PC-9 (cell line): ENCODE data around the gene PLCH2. TPM values are rescaled to one million over a fixed set of nuclear protein-coding genes. Genes with fewer than 3 reads are reported as not detected.
A peak's percentile ranks its signal among the peaks of the same experiment; 100 is the strongest.

ENCODE experiments used
- Bru-seq: library from RNA; stranded (reverse); fragments of 400-500 nt; gene quantifications from one replicate; lab custom pipeline; 2021; lab: Mats Ljungman, UMichigan
- BruChase-seq, 2 experiments: library from RNA; stranded (reverse); fragments of 400-500 nt; gene quantifications; one replicate each; lab custom pipeline; 2021; lab: Mats Ljungman, UMichigan
- BruUV-seq: library from RNA; stranded (reverse); fragments of 400-500 nt; replicated peaks from 2 replicates; lab custom pipeline; 2021; lab: Mats Ljungman, UMichigan
- CTCF ChIA-PET: fragments of 300-600 bp; sonication (Branson Sonifier 250); formaldehyde crosslinking; loops from one replicate; lab custom pipeline; 2022; ENCODE audit warnings: antibody characterized with exemption; lab: Charles Lee
- POLR2A ChIA-PET: fragments of 300-600 bp; sonication (Branson Sonifier 250); formaldehyde crosslinking; loops from one replicate; lab custom pipeline; 2022; ENCODE audit warnings: antibody characterized with exemption; ENCODE audit not compliant: unreplicated experiment; lab: Charles Lee
- DNase-seq, 2 experiments: peaks; one replicate each; pipeline versions ENCODE4 v3.0.0 to v3.0.0-alpha.2; 2015 to 2022; ENCODE audit warnings: mixed read lengths in 1 of 2
- H2AFZ ChIP-seq: fragments of 200-600 bp; sonication (generic); 2 replicates; pipeline ENCODE4 v1.8.1; 2017; ENCODE audit warnings: antibody characterized with exemption
- H3F3A ChIP-seq: fragments of 200-600 bp; sonication (generic); 2 replicates; pipeline ENCODE4 v1.8.1; 2017; ENCODE audit warnings: antibody characterized with exemption, mild to moderate bottlenecking, low read depth; ENCODE audit not compliant: insufficient read depth
- H3K27ac ChIP-seq: fragments of 200-600 bp; sonication (generic); 2 replicates; pipeline ENCODE4 v1.6.1; 2016; ENCODE audit warnings: mixed run types
- H3K27me3 ChIP-seq: fragments of 200-600 bp; sonication (generic); 2 replicates; pipeline ENCODE4 v1.6.1; 2016; ENCODE audit warnings: low read depth, mixed run types; ENCODE audit not compliant: insufficient read depth
- H3K36me3 ChIP-seq: fragments of 200-600 bp; sonication (generic); 2 replicates; pipeline ENCODE4 v1.6.1; 2016; ENCODE audit warnings: low read depth, mixed run types
- H3K4me1 ChIP-seq: fragments of 200-600 bp; sonication (generic); replicated peaks from 2 replicates; pipeline ENCODE4 v1.6.1; 2016; ENCODE audit warnings: mixed run types; ENCODE audit not compliant: insufficient read depth
- H3K4me2 ChIP-seq: fragments of 200-600 bp; sonication (generic); 2 replicates; pipeline ENCODE4 v1.6.1; 2017; ENCODE audit warnings: mixed run types
- H3K4me3 ChIP-seq: fragments of 200-600 bp; sonication (generic); 2 replicates; pipeline ENCODE4 v1.6.1; 2016; ENCODE audit warnings: mixed run types
- H3K79me2 ChIP-seq: fragments of 200-600 bp; sonication (generic); 2 replicates; pipeline ENCODE4 v1.6.1; 2017; ENCODE audit warnings: low read depth, mixed run types
- H3K9me2 ChIP-seq: fragments of 200-600 bp; sonication (generic); 2 replicates; pipeline ENCODE4 v1.8.1; 2017; ENCODE audit warnings: mild to moderate bottlenecking; ENCODE audit not compliant: insufficient read depth
- H3K9me3 ChIP-seq: fragments of 200-600 bp; sonication (generic); 2 replicates; pipeline ENCODE4 v1.8.1; 2016; ENCODE audit warnings: low read depth; ENCODE audit not compliant: insufficient read depth
- H4K20me1 ChIP-seq: fragments of 200-600 bp; sonication (generic); 2 replicates; pipeline ENCODE4 v1.8.1; 2017; ENCODE audit not compliant: insufficient read depth
- EZH2 ChIP-seq: fragments of 200-600 bp; sonication (generic); IDR thresholded peaks from 2 replicates; pipeline ENCODE4 v1.8.0; 2017; ENCODE audit warnings: antibody characterized with exemption, low read depth
- intact Hi-C: fragments of 100-400 bp; cut with micrococcal nuclease; formaldehyde crosslinking; loops from one replicate; pipeline ENCODE4 v1.10.0; 2022; ENCODE audit not compliant: unreplicated experiment
- long read RNA-seq: library from polyadenylated mRNA; stranded (forward); transcript quantifications from one replicate; pipeline ENCODE4 v2.0.0, GENCODE V29; 2022
- total RNA-seq: library from RNA; stranded (reverse); gene quantifications from 2 replicates; pipeline ENCODE4 v1.2.3, GENCODE V29; 2021
- TF ChIP-seq, protein P1 (sequence below): fragments of 200-600 bp; sonication (generic); conservative IDR thresholded peaks from 2 replicates; pipeline ENCODE4 v1.6.1; 2017; ENCODE audit warnings: mixed run types, antibody characterized with exemption, mild to moderate bottlenecking, moderate library complexity

The PLCH2 gene, protein sequence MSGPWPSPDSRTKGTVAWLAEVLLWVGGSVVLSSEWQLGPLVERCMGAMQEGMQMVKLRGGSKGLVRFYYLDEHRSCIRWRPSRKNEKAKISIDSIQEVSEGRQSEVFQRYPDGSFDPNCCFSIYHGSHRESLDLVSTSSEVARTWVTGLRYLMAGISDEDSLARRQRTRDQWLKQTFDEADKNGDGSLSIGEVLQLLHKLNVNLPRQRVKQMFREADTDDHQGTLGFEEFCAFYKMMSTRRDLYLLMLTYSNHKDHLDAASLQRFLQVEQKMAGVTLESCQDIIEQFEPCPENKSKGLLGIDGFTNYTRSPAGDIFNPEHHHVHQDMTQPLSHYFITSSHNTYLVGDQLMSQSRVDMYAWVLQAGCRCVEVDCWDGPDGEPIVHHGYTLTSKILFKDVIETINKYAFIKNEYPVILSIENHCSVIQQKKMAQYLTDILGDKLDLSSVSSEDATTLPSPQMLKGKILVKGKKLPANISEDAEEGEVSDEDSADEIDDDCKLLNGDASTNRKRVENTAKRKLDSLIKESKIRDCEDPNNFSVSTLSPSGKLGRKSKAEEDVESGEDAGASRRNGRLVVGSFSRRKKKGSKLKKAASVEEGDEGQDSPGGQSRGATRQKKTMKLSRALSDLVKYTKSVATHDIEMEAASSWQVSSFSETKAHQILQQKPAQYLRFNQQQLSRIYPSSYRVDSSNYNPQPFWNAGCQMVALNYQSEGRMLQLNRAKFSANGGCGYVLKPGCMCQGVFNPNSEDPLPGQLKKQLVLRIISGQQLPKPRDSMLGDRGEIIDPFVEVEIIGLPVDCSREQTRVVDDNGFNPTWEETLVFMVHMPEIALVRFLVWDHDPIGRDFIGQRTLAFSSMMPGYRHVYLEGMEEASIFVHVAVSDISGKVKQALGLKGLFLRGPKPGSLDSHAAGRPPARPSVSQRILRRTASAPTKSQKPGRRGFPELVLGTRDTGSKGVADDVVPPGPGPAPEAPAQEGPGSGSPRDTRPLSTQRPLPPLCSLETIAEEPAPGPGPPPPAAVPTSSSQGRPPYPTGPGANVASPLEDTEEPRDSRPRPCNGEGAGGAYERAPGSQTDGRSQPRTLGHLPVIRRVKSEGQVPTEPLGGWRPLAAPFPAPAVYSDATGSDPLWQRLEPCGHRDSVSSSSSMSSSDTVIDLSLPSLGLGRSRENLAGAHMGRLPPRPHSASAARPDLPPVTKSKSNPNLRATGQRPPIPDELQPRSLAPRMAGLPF (N-terminal part only)
- total RNA-seq (0.98 and 1.5 TPM in 2 replicates), Bru-seq, nascent RNA (percentile 6 among the genes with signal in this experiment), BruChase-seq, experiment 1, labeled RNA remaining after a 2-hour chase (percentile 18 among the genes with signal in this experiment), BruChase-seq, experiment 2, labeled RNA remaining after a 6-hour chase (percentile 10 among the genes with signal in this experiment)
- long read RNA-seq, partial matches to known transcripts, result 0 of 1 reads
- long read RNA-seq, other reads (novel, unspliced or antisense), result 1 of 1 reads

GRCh38 chr1:2476061-2476999 lies at the start of gene PLCH2:
Gene PLCH2, plus strand, starts transcription at chr1:2476289. Its CDS starts 300 bp downstream, at chr1:2476589.
- H3K9me3 ChIP-seq, result no peaks in the 10 kb centered on the region
- peaks cover 61% of the 10 kb centered on the region for H3K27me3 ChIP-seq
- CTCF ChIA-PET, result no interaction called here
- no peak within 1 kb of the TSS for H2AFZ ChIP-seq
- intact Hi-C loops, result no loop called here
- H3K27ac ChIP-seq, result no peak within 1 kb of the TSS
- DNase-seq, result no peak
- POLR2A ChIA-PET, result no interaction called here
- no peaks in the 10 kb centered on the region for H3F3A ChIP-seq
- TF ChIP-seq EZH2, result no peak
- TF ChIP-seq, protein P1, sequence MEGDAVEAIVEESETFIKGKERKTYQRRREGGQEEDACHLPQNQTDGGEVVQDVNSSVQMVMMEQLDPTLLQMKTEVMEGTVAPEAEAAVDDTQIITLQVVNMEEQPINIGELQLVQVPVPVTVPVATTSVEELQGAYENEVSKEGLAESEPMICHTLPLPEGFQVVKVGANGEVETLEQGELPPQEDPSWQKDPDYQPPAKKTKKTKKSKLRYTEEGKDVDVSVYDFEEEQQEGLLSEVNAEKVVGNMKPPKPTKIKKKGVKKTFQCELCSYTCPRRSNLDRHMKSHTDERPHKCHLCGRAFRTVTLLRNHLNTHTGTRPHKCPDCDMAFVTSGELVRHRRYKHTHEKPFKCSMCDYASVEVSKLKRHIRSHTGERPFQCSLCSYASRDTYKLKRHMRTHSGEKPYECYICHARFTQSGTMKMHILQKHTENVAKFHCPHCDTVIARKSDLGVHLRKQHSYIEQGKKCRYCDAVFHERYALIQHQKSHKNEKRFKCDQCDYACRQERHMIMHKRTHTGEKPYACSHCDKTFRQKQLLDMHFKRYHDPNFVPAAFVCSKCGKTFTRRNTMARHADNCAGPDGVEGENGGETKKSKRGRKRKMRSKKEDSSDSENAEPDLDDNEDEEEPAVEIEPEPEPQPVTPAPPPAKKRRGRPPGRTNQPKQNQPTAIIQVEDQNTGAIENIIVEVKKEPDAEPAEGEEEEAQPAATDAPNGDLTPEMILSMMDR, result no peak
- H4K20me1 ChIP-seq, result no peaks in the 10 kb centered on the region
- no peaks in the 10 kb centered on the region for H3K9me2 ChIP-seq
- no peaks in the 10 kb centered on the region for H3K36me3 ChIP-seq
- no peaks in the 10 kb centered on the region for H3K4me1 ChIP-seq
- no peak within 1 kb of the TSS for H3K4me3 ChIP-seq
- no TSS peak for BruUV-seq
- no peak within 1 kb of the TSS for H3K4me2 ChIP-seq
- no peaks in the 10 kb centered on the region for H3K79me2 ChIP-seq

DNA sequence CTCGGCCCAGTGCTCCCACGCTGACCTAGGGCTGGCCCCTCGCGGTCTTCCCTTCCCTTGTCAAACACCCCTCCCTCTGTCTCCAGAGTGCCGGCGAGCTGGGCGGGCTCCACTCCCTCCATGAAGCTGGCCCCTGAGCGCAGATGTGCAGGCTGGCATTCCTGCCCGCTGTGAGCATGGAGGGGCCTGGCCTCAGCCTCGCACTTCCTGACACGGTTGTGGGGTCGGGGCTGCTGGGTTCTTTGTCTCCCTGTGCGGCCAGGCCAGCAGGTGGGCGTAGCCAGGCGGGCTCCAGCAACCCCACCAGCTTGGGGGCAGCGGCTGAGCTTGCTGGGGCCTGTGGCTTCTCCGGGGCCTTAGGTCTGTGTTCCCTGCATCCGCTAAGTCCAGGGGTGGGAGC lies 49.5 kb upstream of the PLCH2 start:
- TF ChIP-seq, protein P1, result no peak
- no peak for TF ChIP-seq EZH2
- Histone ChIP-seq H3K9me3 (peaks cover 13% of the 10 kb centered on the region), H3K9me2 (no peaks in the 10 kb centered on the region)

More for the DNA sequence above, 49.5 kb upstream of the PLCH2 start:
- H3K4me3 ChIP-seq, result no peak overlapping the region
- CTCF ChIA-PET, result no interaction called here
- H3K4me2 ChIP-seq, result no peak overlapping the region
- no peaks in the 10 kb centered on the region for H3K79me2 ChIP-seq
- POLR2A ChIA-PET, result no interaction called here
- DNase-seq, result no peak
- no TSS peak for BruUV-seq
- H3F3A ChIP-seq, result 0 out of 2 replicates have a peak, but pooled peaks cover 5% of the 10 kb centered on the region
- H3K36me3 ChIP-seq, result no peaks in the 10 kb centered on the region
- no peak overlapping the region for H3K27ac ChIP-seq
- no peaks in the 10 kb centered on the region for H4K20me1 ChIP-seq
- H3K4me1 ChIP-seq, result no peaks in the 10 kb centered on the region
- H3K27me3 ChIP-seq, result peaks cover 42% of the 10 kb centered on the region
- intact Hi-C loops, result no loop called here
- H2AFZ ChIP-seq, result no peak overlapping the region
